Fibroblast of skin of back (primary cell): ENCODE data around the gene GPHB5. TPM values are rescaled to one million over a fixed set of nuclear protein-coding genes. Genes with fewer than 3 reads are reported as not detected.
"Not testable (repeated sequence)": the region's sequence is repeated elsewhere in the genome, so short reads cannot be mapped to it uniquely, and the experiment has no call there.

Source experiments
- DNase-seq: peaks from one replicate; pipeline ENCODE4 v3.0.0-alpha.2; 2013
- polyA plus RNA-seq, 2 experiments: library from polyadenylated mRNA; unstranded; fragments of 120-200 nt; gene quantifications; one replicate each; pipeline ENCODE4 v1.2.1, GENCODE V29; 2013; ENCODE audit not compliant: insufficient read length in 2 of 2

GPHB5 gene, protein sequence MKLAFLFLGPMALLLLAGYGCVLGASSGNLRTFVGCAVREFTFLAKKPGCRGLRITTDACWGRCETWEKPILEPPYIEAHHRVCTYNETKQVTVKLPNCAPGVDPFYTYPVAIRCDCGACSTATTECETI
- polyA plus RNA-seq (2013, experiment 1 of 2; ENCODE audit: insufficient read length): not detected
- not detected for polyA plus RNA-seq (2013, experiment 2 of 2; ENCODE audit: insufficient read length)

GRCh38 chr14:63318835-63319234, at the start of gene GPHB5:
Gene GPHB5, minus strand, starts transcription at chr14:63318935. Its CDS starts 1,086 bp downstream, at chr14:63317849.
- DNase-seq: no peak

DNA sequence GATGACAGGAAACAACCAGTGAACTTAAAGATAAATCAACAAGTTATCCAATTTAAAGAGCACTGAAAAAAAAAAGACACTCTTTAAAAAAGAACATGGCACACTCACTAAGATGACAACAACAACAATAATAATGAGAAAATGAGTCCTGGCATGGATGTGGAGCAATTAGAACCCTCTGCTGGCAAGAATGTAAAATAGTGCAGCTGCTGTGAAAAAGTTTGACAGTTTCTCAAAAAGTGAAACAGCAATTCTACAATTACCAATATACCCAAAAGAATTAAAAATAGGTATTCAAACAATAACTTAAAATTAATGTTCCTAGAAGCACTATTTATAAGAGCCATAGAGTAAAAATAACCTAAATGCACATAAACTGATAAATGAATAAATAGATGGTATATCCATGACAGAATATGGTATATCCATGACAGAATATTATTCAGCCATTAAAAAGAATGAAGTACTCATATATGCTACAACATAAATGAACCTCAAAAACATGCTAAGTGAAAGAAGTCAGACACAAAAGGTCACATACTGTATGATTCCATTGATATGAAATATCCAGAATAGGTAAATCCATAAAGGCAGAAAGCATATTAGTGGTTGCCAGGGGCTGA, 49.1 kb upstream of the GPHB5 start:
- no peak for DNase-seq

DNA sequence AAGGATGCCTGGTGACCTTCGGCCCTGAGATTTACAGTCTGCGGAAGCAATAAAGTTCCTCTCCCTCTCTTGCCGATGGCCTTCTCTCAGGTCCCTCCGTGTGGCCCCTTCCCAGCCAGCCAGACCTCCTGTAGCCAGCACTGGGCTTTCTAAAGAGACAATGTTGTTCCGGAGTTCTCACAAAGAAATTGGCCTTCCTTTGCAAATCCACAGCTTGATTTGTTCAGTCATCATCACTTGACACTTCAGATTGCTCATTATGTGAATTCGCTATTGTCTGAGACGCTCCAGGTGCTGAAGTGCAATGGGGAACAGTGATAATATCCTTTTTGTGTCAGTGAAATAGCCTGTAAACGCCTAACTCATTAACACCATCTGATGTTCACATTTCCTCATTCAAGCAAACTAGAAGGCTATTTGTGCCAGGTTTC, 43.7 kb upstream of the GPHB5 start:
- DNase-seq: no peak

GRCh38 chr14:63361790-63362189, 43.1 kb upstream of the GPHB5 start:
- DNase-seq: no peak

GRCh38 chr14:63357841-63358240, 39.1 kb upstream of the GPHB5 start:
- no peak for DNase-seq

DNA sequence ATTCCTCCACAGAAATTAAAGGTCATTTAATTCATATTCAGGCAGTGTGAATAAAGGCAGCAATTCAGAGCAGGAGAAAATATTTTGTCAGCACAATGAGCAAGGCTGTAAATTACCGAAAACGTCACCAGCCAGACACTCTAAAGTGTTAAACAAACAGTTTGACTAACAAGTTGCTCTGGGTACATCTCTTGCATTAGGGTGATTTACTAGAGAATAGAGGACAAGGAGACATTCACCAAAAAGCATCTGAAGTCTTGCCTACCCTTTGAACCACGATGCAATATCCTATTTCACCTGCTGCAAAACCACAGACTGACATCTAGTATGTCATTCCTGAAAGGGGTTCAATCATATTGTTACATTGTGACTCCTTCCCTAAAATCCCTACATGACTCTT, 27.1 kb upstream of the GPHB5 start:
- no peak for DNase-seq

DNA sequence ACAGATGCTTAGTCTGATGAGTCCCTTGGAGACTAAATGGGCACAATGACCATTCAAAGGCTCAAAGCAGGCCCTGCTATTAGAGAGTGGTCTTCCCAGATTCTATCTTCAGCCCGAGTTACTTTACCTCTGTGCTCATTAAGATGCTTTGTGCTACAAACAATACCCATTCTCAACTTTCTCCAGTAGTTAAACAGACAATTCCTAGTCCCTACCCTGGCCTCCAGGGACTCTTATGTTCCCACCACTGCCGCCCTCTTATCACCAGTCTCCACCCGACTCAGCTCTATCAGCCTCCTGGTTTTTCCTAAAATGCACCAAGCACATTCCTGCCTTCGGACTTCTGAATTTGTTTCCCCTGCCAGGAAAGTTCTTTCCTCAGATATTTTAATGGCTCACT, 25.6 kb upstream of the GPHB5 start:
- DNase-seq: no peak

GRCh38 chr14:63343878-63344277, 25.1 kb upstream of the GPHB5 start:
- DNase-seq: peak; percentile 83

DNA sequence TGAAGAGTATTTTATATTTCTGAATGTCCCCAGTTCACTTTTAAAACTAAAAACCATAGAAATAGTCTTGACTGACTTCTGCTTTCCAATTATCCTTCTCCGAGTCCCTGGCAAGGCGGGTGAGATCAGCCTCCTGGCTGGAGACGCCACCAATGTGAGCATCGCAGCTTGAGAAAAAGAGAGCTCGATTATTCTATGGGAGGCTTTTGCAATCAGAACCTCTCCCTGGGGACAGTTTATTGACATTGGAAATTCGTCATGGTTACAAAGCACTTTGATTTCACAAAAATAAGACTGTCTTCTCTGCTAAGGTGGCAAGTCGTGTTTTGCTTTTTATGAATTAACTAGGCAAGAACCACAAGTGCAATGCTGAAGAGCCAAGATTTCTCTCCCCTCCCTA, 23.6 kb upstream of the GPHB5 start:
- DNase-seq: peak; percentile 12

DNA sequence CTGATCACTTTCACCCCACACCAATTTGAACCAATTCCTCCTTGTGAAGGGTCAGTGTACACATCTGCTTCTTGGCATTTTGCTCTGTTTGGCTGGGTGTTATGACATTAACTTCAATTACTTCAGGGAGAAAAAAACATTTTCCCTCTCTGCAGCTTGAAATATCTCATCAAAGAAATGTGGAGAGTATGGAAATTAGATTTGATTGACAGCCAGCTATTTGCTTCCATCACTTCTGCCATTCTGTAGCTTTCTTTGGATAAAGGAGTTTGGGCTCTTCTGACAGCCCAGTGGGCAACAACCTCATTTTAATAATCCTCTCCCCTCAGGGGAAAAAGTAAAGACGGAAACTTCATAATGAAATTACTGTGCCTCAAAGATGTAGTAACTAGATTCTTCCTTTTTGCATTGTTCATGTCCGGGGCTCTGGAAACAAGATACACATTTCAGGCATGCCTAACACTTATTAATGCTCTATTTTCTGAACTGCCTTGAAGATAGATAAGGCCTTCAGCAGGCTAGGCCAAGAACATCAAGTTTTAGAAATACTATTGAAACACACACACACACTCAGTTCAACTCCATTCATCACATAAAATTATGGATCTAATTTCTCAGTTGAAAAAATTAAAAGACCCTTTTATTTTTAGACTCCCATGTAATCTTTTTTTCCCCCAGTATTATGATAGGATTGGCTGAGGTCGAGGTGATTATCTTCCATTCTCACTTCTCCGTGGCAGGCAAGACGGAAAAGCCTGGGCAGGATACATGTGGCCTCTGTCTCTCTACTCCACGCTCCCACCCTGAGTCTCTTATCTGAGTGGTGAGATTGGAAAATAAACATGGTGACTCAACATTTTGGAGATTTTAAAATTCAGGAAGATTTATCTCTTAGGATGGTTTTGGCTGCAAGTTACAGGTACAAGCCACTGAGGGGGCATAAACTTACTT, 10.3 kb upstream of the GPHB5 start:
- DNase-seq: no peak

DNA sequence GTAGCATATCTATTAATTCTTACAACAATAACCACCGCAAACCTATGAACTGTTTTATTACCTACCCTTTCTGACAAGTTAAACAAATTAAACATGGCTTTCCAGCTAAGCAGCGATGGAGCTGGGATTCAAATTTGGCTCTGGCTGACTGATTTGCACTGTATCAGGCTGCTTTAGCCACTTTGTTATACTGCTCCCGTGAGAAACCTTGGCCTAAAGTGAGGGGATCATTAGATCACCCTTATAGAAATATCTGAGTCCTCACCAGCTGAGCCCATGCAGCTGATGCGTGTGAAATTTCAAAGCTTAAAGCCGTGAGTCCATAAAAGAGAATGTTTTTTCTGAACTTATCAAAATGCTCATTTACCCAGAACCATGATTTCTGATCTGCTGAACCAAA, 8.1 kb upstream of the GPHB5 start:
- DNase-seq: no peak

DNA sequence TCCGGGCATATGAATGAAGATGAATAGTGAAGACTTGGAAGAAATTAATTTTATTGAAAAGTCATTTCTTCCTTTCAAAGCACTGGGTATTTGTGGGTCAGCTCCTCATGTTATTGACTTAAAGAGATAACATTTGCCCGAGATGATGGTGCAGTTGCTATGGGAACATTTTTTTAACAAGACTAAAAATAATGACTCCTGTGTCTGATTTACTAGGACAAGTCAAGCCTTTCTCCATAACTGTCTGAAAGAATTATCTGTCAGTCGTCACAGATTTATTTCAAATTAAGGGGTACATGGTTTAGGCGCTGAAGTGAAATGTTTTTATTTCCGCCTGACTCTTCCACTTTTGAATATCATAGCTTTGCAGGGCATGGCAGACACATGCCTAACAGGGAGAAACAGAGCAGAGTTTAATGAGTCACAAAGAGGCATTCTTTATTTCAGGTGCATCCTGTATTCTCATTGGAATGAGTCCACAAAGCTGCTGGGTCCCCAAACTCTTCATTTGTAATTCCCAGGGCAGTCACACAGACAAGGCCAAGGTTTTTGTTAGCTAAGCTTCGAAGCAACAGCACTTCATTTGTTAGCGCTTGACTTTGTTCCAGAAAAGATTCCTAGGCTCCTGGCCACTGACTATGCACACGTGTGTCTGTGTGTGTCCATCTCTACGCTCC, 4.3 kb upstream of the GPHB5 start:
- DNase-seq: no peak

GRCh38 chr14:63322472-63322871, 3.7 kb upstream of the GPHB5 start:
- DNase-seq: no peak

- peak; percentile 15 for DNase-seq
These were observed 9.9 kb downstream of the GPHB5 start for GRCh38 chr14:63308723-63309317.

DNA sequence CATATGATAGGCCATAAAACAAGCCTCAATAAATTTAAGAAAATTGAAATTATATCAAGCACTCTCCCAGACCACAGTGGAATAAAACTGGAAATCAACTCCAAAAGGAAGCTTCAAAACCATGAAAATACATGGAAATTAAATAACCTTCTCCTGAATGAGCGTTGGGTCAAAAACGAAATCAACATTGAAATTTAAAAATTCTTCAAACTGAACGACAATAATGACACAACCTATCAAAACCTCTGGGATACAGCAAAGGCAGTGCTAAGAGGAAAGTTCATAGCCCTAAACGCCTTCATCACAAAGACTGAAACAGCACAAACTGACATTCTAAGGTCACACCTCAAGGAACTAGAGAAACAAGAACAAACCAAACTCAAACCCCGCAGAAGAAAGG, 14.3 kb downstream of the GPHB5 start:
- not testable (repeated sequence) for DNase-seq

- DNase-seq: no peak
These were observed 16.7 kb downstream of the GPHB5 start for GRCh38 chr14:63301891-63302534.

DNA sequence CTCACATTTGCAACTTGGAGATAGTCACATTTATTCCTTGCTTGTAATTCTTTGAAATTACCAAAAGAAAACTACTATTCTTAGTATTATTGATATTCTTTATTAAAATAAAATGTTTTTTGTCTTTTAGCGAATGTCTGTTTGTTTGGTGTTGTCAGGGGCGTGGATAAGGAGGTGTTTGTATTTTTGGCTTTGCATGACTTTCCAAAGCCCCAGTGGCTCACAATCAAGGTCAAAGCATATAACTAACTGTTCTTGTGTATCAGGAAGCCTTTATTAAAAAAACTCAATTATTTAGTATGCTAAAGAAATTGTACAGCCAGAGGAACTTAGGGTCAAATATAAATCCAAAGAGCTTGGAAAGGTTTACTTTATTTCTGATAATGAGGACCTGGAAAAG, 17.9 kb downstream of the GPHB5 start:
- no peak for DNase-seq

DNA sequence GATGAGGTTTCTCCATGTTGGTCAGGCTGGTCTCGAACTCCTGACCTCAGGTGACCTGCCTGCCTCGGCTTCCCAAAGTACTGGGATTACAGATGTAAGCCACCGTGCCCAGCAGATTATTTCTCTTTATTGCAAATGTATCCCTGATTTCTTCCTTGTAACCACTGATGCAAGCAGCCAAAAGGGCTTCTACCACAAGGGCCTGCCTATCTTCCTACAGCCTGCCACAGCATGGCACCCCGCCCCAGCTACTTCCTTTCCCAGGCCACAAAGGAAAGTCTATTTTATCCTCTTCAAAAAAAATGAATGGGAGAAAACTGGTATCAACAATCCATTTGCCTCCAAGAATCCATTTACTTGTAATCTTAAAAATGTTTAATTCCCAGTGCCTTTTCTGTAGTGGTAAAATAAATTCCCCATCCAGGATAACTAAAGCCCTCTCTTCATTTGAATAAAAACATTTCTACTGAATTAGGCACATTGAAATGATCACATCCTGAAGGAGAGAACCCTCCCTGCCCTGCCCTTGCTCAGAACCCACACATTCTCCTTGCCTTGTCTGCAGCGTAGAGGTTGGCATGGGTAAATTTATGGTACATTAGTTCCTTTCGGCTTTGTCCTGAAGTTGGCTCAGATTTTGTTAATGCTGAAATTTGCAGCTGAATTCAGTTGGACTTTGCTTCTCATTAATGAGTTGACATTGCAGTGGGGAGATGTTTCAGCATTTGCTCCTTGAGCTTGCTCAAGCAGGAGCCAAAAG, 19.2 kb downstream of the GPHB5 start:
- no peak for DNase-seq

GRCh38 chr14:63297372-63298063, 21.2 kb downstream of the GPHB5 start:
- DNase-seq: no peak

GRCh38 chr14:63296060-63296563, 22.6 kb downstream of the GPHB5 start:
- DNase-seq: peak; percentile 27
